Vagina (tissue), 2 donors: Measurements from ENCODE around the gene CNEP1R1. TPM values are rescaled to one million over a fixed set of nuclear protein-coding genes. Genes with fewer than 3 reads are reported as not detected.

Source experiments
- DNase-seq, 2 donors: peaks; one replicate each; pipeline ENCODE4 v3.0.0-alpha.2; 2017; ENCODE audit errors: extremely low spot score in 2 of 2
- H3K27ac ChIP-seq: fragments of 200-600 bp; sonication (generic); one replicate; pipeline ENCODE4 v1.5.1; 2019
- H3K27me3 ChIP-seq: fragments of 200-600 bp; sonication (generic); one replicate; pipeline ENCODE4 v1.5.1; 2019
- H3K36me3 ChIP-seq, 2 donors: fragments of 200-600 bp; sonication (generic); one replicate each; pipeline ENCODE4 v1.5.1; 2017 to 2019
- H3K4me1 ChIP-seq: fragments of 200-600 bp; sonication (generic); one replicate; pipeline ENCODE4 v1.5.1; 2019
- H3K4me3 ChIP-seq, 2 donors: fragments of 200-600 bp; sonication (generic); 1 replicate in 1 of 2; 2 replicates in 1 of 2; pipeline ENCODE4 v1.5.1; 2016 to 2019
- H3K9me3 ChIP-seq: fragments of 200-600 bp; sonication (generic); one replicate; pipeline ENCODE4 v1.5.1; 2019
- POLR2A ChIP-seq, 2 donors: fragments of 450-650 bp; IDR thresholded peaks; one replicate each; pipeline ENCODE4 v1.6.1; 2017; ENCODE audit warnings: antibody characterized with exemption in 2 of 2, mild to moderate bottlenecking in 2 of 2, moderate library complexity in 2 of 2
- POLR2AphosphoS5 ChIP-seq, 2 donors: sonication (generic); formaldehyde crosslinking; IDR thresholded peaks; one replicate each; pipeline ENCODE4 v1.9.0; 2017; ENCODE audit warnings: antibody characterized with exemption in 2 of 2, mild to moderate bottlenecking in 2 of 2, low read depth in 1 of 2; ENCODE audit not compliant: insufficient read depth in 1 of 2
- intact Hi-C: fragments of 100-400 bp; cut with DNase I; formaldehyde crosslinking; loops from one replicate; pipeline ENCODE4 v1.15.1; 2023
- total RNA-seq: library from RNA; depleted of rRNA; stranded (reverse); fragments of >200 nt; gene quantifications from one replicate; pipeline ENCODE4 v1.2.3, GENCODE V29; 2016
- TF ChIP-seq, protein P1 (sequence below), 3 experiments: fragments of 450-650 bp in 2 of 3; fragments of 200-600 bp in 1 of 3; sonication (generic) in 1 of 3; IDR thresholded peaks; one replicate each; pipeline ENCODE4 v1.5.1; 2017 to 2019; ENCODE audit warnings: antibody characterized with exemption in 3 of 3, mild to moderate bottlenecking in 2 of 3, moderate library complexity in 2 of 3

The CNEP1R1 gene
- total RNA-seq, 1 donor from 2014 or later = 20.4 TPM

GRCh38 chr16:50036426-50036825, 11.4 kb downstream of the CNEP1R1 start:
- intact Hi-C loops = no loop called here
- TF ChIP-seq, protein P1, sequence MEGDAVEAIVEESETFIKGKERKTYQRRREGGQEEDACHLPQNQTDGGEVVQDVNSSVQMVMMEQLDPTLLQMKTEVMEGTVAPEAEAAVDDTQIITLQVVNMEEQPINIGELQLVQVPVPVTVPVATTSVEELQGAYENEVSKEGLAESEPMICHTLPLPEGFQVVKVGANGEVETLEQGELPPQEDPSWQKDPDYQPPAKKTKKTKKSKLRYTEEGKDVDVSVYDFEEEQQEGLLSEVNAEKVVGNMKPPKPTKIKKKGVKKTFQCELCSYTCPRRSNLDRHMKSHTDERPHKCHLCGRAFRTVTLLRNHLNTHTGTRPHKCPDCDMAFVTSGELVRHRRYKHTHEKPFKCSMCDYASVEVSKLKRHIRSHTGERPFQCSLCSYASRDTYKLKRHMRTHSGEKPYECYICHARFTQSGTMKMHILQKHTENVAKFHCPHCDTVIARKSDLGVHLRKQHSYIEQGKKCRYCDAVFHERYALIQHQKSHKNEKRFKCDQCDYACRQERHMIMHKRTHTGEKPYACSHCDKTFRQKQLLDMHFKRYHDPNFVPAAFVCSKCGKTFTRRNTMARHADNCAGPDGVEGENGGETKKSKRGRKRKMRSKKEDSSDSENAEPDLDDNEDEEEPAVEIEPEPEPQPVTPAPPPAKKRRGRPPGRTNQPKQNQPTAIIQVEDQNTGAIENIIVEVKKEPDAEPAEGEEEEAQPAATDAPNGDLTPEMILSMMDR (IDR thresholded peaks at IDR 0.05) = no peak
- TF ChIP-seq POLR2A (IDR thresholded peaks at IDR 0.05) (no peak), POLR2AphosphoS5 (IDR thresholded peaks at IDR 0.05; ENCODE audit: insufficient read depth in 1 of 2, low read depth in 1 of 2) (no peak)
- H3K4me3 ChIP-seq = no peak overlapping the region
- no peak for DNase-seq
- H3K9me3 ChIP-seq = no peaks in the 10 kb centered on the region
- no peaks in the 10 kb centered on the region for H3K27me3 ChIP-seq
- H3K4me1 ChIP-seq = no peaks in the 10 kb centered on the region
- no peak overlapping the region for H3K27ac ChIP-seq
- H3K36me3 ChIP-seq = peaks cover 0 to 37% of the 10 kb centered on the region in 2 donors

- no peaks in the 10 kb centered on the region for H3K9me3 ChIP-seq
- no peak overlapping the region for H3K27ac ChIP-seq
- H3K36me3 ChIP-seq = peaks cover 0 to 27% of the 10 kb centered on the region in 2 donors
- H3K4me3 ChIP-seq = no peak overlapping the region
- H3K4me1 ChIP-seq = no peaks in the 10 kb centered on the region
- no peaks in the 10 kb centered on the region for H3K27me3 ChIP-seq
- no peak for TF ChIP-seq POLR2AphosphoS5 (IDR thresholded peaks at IDR 0.05; ENCODE audit: insufficient read depth in 1 of 2, low read depth in 1 of 2)
- TF ChIP-seq POLR2A (IDR thresholded peaks at IDR 0.05) = no peak
- TF ChIP-seq, protein P1 (IDR thresholded peaks at IDR 0.05) = no peak
- DNase-seq = no peak
- intact Hi-C loops = no loop called here
These were observed 12.7 kb downstream of the CNEP1R1 start for GRCh38 chr16:50037662-50038220.

GRCh38 chr16:50038286-50038685, 13.3 kb downstream of the CNEP1R1 start:
- H3K27ac ChIP-seq = no peak overlapping the region

DNA sequence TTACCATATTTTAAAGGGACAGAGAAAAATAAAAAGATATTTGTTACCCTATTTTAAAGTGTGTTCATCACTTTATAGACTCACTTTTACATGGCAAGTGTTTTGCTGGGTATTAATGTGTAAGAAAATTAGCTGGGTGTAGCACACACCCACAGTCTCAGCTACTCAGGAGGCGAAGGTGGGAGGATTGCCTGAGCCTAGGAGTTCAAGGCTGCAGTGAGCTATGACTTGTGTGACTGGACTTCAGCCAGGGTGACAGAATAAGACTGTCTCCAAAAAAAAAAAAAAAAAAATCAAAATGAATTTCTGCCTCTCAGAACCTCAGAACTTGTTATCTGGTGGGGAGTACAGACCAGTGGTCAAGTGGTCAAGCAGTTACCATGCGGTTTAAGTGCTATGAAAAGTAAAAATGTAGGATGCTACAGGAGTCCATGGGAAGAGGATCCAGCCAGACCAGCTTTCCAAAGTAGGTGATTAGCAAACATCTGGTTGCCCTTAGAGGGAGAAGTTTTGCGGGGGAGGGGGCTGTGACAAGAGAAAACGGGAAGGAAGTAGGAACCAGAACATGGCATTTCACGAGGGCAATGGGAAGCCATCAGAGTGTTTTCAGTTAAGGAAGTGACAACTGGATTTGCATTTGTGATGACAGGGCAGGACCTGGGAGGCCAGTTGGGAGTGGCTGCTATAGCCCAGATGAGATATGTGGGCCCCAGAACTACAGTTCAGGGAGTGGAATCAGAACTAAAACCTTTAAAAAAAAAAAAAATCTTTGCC, 13.9 kb downstream of the CNEP1R1 start:
- Histone ChIP-seq H3K4me1 (no peaks in the 10 kb centered on the region), H3K27ac (no peak overlapping the region), H3K36me3 (peaks cover 0 to 21% of the 10 kb centered on the region in 2 donors), H3K4me3 (no peak overlapping the region), H3K27me3 (no peaks in the 10 kb centered on the region), H3K9me3 (no peaks in the 10 kb centered on the region)
- no peak for DNase-seq
- TF ChIP-seq, protein P1 (IDR thresholded peaks at IDR 0.05) = no peak
- TF ChIP-seq POLR2A (IDR thresholded peaks at IDR 0.05) = no peak
- no peak for TF ChIP-seq POLR2AphosphoS5 (IDR thresholded peaks at IDR 0.05; ENCODE audit: insufficient read depth in 1 of 2, low read depth in 1 of 2)
- intact Hi-C loops = no loop called here

More at GRCh38 chr16:50038286-50038685, 13.3 kb downstream of the CNEP1R1 start:
- Histone ChIP-seq H3K36me3 (peaks cover 0 to 27% of the 10 kb centered on the region in 2 donors), H3K9me3 (no peaks in the 10 kb centered on the region), H3K27me3 (no peaks in the 10 kb centered on the region), H3K4me3 (no peak overlapping the region), H3K4me1 (no peaks in the 10 kb centered on the region)
- DNase-seq = no peak
- no peak for TF ChIP-seq POLR2AphosphoS5 (IDR thresholded peaks at IDR 0.05; ENCODE audit: insufficient read depth in 1 of 2, low read depth in 1 of 2)
- no peak for TF ChIP-seq POLR2A (IDR thresholded peaks at IDR 0.05)
- TF ChIP-seq, protein P1 (IDR thresholded peaks at IDR 0.05) = no peak
- intact Hi-C loops = no loop called here

GRCh38 chr16:50040018-50040417, 15.0 kb downstream of the CNEP1R1 start:
- TF ChIP-seq POLR2AphosphoS5 (IDR thresholded peaks at IDR 0.05; ENCODE audit: insufficient read depth in 1 of 2, low read depth in 1 of 2) = no peak
- TF ChIP-seq, protein P1 (IDR thresholded peaks at IDR 0.05) = no peak
- TF ChIP-seq POLR2A (IDR thresholded peaks at IDR 0.05) = no peak
- Histone ChIP-seq H3K4me1 (no peaks in the 10 kb centered on the region), H3K27me3 (no peaks in the 10 kb centered on the region), H3K9me3 (no peaks in the 10 kb centered on the region), H3K4me3 (no peak overlapping the region), H3K36me3 (peaks cover 0 to 10% of the 10 kb centered on the region in 2 donors), H3K27ac (no peak overlapping the region)
- DNase-seq = no peak
- intact Hi-C loops = no loop called here
